Middle frontal gyrus (tissue), 1 donor: ENCODE measurements around the gene DMRT1.
"Not testable (repeated sequence)": the region's sequence is repeated elsewhere in the genome, so short reads cannot be mapped to it uniquely, and the experiment has no call there.

Experiments used
- DNase-seq: peaks from one replicate; pipeline ENCODE4 v3.0.0-alpha.2; 2015; ENCODE audit warnings: low spot score; ENCODE audit errors: extremely low spot score

The DMRT1 gene

DNA sequence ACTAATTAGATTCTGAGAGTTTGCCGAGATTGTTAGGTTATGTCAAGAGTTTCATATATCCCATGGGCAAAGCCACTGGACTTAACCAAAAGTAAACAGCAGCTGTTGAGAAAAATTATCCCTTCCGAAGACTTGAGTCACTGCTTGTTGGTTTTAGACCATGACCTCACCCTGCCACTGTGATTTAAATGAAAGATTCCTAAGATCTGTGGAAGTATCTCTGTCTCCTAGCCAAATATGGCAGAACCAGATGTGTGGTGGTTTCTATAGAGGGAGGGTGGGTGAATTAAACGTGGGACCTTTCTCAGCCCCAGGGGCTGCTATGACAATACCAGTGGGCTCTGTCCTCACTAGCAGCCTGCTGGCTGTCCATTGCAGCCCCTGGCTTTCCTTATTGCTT lies 154.3 kb downstream of the DMRT1 start:
- DNase-seq = no peak

DNA sequence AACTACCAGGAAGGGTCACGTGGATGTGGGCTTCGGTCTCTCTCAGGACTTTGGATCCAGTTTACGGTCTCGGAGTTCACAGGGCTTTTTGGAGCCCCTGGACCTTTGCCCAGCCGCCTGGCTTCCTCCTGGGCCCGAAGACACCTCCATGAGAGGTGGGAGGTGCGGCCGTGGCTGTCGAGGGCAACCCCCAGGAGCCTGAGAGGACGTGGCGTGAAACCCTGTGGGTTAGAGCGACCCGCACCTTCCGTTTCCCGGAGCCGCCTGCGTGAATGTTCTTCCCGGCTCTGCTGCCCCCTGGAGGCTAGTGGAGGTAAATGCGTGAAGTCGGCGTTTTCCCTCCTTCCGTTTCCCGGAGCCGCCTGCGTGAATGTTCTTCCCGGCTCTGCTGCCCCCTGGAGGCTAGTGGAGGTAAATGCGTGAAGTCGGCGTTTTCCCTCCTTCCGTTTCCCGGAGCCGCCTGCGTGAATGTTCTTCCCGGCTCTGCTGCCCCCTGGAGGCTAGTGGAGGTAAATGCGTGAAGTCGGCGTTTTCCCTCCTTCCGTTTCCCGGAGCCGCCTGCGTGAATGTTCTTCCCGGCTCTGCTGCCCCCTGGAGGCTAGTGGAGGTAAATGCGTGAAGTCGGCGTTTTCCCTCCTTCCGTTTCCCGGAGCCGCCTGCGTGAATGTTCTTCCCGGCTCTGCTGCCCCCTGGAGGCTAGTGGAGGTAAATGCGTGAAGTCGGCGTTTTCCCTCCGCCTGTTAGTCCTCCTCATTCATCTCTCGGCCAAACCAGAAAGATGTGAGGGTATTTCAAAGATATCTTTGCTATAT lies 157.0 kb downstream of the DMRT1 start:
- not testable (repeated sequence) for DNase-seq

- DNase-seq = no peak
Measured at GRCh38 chr9:1001838-1002237, 160.3 kb downstream of the DMRT1 start.

- no peak for DNase-seq
Measured at GRCh38 chr9:1002678-1003077, 161.2 kb downstream of the DMRT1 start.

DNA sequence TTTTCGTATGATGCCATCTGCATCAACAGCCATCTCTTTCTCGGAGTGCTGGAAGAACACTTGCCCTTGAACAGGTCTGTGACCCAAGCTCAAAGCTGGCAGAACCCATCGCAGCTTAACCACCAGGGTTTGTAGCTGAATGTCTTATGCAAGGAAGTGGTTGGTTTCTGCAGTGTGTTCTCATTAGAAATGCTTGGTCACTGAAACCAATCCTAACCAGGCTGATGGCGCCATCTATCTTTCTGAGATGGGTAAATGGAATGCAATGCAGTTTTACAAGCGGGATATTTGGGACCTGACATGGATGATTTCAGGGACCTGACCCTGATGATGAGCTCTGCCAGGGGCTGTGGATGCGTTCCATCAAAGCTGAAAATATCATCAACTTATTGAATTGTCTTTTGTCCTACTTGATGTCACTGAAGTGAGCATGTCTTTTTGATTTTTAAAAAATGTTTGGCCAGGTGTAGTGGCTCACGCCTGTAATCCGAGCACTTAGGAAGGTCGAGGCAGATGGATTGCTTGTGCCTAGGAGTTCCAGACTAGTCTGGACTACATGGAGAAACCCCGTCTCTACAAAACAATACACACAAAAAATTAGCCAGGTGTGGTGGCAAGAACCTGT lies 163.7 kb downstream of the DMRT1 start:
- DNase-seq = no peak

DNA sequence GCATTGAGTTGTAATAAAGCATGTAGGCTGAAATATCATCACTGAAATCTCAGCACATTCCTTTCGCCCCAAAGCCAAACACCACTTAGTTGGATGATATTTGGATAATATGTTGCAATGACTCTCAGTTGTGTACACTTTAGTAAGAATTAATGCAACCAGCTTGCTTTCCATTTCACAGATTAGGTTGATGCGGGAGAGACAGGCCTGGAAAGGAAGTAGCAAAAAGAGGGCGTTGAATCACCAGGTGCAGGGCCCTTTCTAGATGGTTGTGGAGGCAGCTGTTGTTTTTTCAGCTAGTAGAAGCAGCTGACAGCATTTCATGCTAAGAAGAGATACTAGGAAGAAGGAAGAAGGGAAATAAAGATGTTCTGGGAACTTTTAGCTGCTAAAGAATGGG lies 165.8 kb downstream of the DMRT1 start:
- DNase-seq = no peak

DNA sequence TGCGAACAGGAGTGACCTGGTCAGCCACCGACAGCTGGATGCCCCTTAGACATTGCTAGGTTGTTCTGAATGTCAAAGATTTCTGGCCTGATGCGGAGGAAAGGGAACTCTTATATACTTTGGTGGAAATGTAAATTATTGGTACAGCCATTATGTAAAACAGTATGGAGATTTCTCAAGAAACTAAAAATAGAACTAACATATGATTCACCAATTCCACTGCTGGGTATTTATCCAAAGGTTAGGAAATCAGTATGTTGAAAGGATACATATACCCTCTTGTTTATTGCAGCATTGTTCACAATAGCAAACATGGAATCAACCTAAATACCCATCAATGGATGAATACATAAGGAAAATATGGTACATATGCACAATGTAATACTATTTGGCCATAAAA lies 166.7 kb downstream of the DMRT1 start:
- DNase-seq = no peak

- DNase-seq = peak; percentile 85
Measured at GRCh38 chr9:1009101-1009707, 167.7 kb downstream of the DMRT1 start.

GRCh38 chr9:1013021-1013420 lies 171.5 kb downstream of the DMRT1 start:
- no peak for DNase-seq

DNA sequence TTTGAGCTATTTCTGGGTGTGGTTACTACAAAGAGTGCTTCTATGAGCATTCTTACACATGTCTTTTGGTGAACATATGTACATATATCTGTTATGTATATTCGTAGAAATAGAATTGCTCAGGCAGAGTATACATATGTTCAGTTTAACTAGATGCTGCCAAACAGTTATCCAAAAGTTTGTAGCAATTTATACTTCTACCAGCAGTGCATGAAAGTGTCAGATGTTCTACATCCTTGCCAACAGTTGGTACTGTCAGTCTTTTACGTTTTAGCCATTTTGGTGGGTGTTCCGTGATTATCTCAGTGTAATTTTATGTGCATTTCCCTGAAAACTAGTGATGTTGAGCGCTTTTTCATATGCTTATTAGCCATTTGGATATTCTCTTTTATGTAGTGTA lies 172.7 kb downstream of the DMRT1 start:
- no peak for DNase-seq

GRCh38 chr9:1014640-1015039 lies 173.1 kb downstream of the DMRT1 start:
- no peak for DNase-seq

- DNase-seq = no peak
Measured at GRCh38 chr9:1018121-1018520, 176.6 kb downstream of the DMRT1 start.
